IMR-90 (cell line): ENCODE results near the gene FTCDNL1. TPM values are rescaled to one million over a fixed set of nuclear protein-coding genes. Genes with fewer than 3 reads are reported as not detected.

Experiments
- ATAC-seq: fragments of 200-7000 bp; cut with Tn5 transposase; 2 replicates; pipeline ENCODE4 v1.9.1; 2020; ENCODE audit warnings: low read depth, mild to moderate bottlenecking, moderate library complexity
- BruUV-seq: library from RNA; stranded (reverse); fragments of 400-500 nt; replicated peaks from 2 replicates; lab custom pipeline; 2021; lab: Mats Ljungman, UMichigan
- CTCF ChIA-PET: fragments of 300-600 bp; formaldehyde crosslinking; extraction: SDS; loops from one replicate; lab custom pipeline; 2021; ENCODE audit warnings: antibody characterized with exemption; lab: Yijun Ruan, JAX
- POLR2A ChIA-PET: fragments of 300-600 bp; sonication (Branson Sonifier 250); formaldehyde crosslinking; loops from one replicate; lab custom pipeline; 2022; ENCODE audit warnings: antibody characterized with exemption; ENCODE audit not compliant: unreplicated experiment; lab: Charles Lee
- DNase-seq: peaks from one replicate; pipeline ENCODE4 v3.0.0; 2013
- H2AFZ ChIP-seq: replicated peaks from 2 replicates; pipeline ENCODE3; 2013; ENCODE audit warnings: low read length, mild to moderate bottlenecking; ENCODE audit not compliant: poor library complexity
- H2AK5ac ChIP-seq: 2 replicates; pipeline ENCODE4 v1.6.1; 2013; ENCODE audit warnings: low read depth, low read length, inconsistent platforms
- H2AK9ac ChIP-seq: replicated peaks from 2 replicates; pipeline ENCODE3; 2013; ENCODE audit warnings: mild to moderate bottlenecking, low read depth, low read length, moderate library complexity; ENCODE audit not compliant: poor library complexity
- H2BK120ac ChIP-seq: 2 replicates; pipeline ENCODE4 v1.6.1; 2013; ENCODE audit warnings: low read depth, low read length, inconsistent platforms
- H2BK15ac ChIP-seq: 3 replicates; pipeline ENCODE4 v1.6.1; 2013; ENCODE audit warnings: low read depth, low read length, inconsistent platforms
- H2BK20ac ChIP-seq: 2 replicates; pipeline ENCODE4 v1.6.1; 2013; ENCODE audit warnings: low read depth, mild to moderate bottlenecking, inconsistent platforms, low read length, moderate library complexity
- H2BK5ac ChIP-seq: 2 replicates; pipeline ENCODE4 v1.6.1; 2013; ENCODE audit warnings: mild to moderate bottlenecking, low read depth, low read length, inconsistent platforms; ENCODE audit not compliant: poor library complexity, severe bottlenecking
- H3K14ac ChIP-seq: replicated peaks from 2 replicates; pipeline ENCODE4 v1.6.1; 2013; ENCODE audit warnings: low read depth, low read length, inconsistent platforms
- H3K18ac ChIP-seq: 2 replicates; pipeline ENCODE4 v1.6.1; 2013; ENCODE audit warnings: low read depth, low read length, control low read depth
- H3K23ac ChIP-seq: 2 replicates; pipeline ENCODE4 v1.6.1; 2013; ENCODE audit warnings: low read depth, low read length, inconsistent platforms
- H3K27ac ChIP-seq: 2 replicates; pipeline ENCODE4 v1.5.1; 2013; ENCODE audit warnings: mild to moderate bottlenecking, control low read depth, low read length; ENCODE audit not compliant: insufficient read depth
- H3K27me3 ChIP-seq: 2 replicates; pipeline ENCODE4 v1.6.1; 2013; ENCODE audit warnings: low read length; ENCODE audit not compliant: control insufficient read depth, insufficient read depth
- H3K36me3 ChIP-seq: 2 replicates; pipeline ENCODE4 v1.6.1; 2013; ENCODE audit warnings: low read length, mixed read lengths; ENCODE audit not compliant: control insufficient read depth, insufficient read depth
- H3K4ac ChIP-seq: 2 replicates; pipeline ENCODE4 v1.6.1; 2013; ENCODE audit warnings: low read depth, low read length, inconsistent platforms
- H3K4me1 ChIP-seq: 2 replicates; pipeline ENCODE4 v1.6.1; 2013; ENCODE audit warnings: low read length, mixed read lengths; ENCODE audit not compliant: control insufficient read depth, insufficient read depth
- H3K4me2 ChIP-seq: 2 replicates; pipeline ENCODE4 v1.6.1; 2013; ENCODE audit warnings: low read depth, mild to moderate bottlenecking, control low read depth, low read length, moderate library complexity
- H3K4me3 ChIP-seq: 2 replicates; pipeline ENCODE4 v1.5.1; 2013; ENCODE audit warnings: low read depth, mild to moderate bottlenecking, control low read depth, low read length, moderate library complexity; ENCODE audit not compliant: insufficient read depth
- H3K56ac ChIP-seq: 2 replicates; pipeline ENCODE4 v1.6.1; 2013; ENCODE audit warnings: low read length, inconsistent platforms; ENCODE audit not compliant: insufficient read depth; ENCODE audit errors: extremely low read depth
- H3K79me1 ChIP-seq, 2 experiments: 2 replicates each; pipeline ENCODE4 v1.6.1; 2013; ENCODE audit warnings: low read length in 2 of 2, inconsistent platforms in 1 of 2, low read depth in 1 of 2
- H3K9ac ChIP-seq: 2 replicates; pipeline ENCODE4 v1.6.1; 2013; ENCODE audit warnings: low read depth, low read length, control low read depth
- H3K9me1 ChIP-seq: 2 replicates; pipeline ENCODE4 v1.6.1; 2013; ENCODE audit warnings: low read length, inconsistent platforms; ENCODE audit not compliant: insufficient read depth
- H3K9me3 ChIP-seq: 2 replicates; pipeline ENCODE4 v1.6.1; 2013; ENCODE audit warnings: low read length; ENCODE audit not compliant: control insufficient read depth, insufficient read depth
- H4K20me1 ChIP-seq: 2 replicates; pipeline ENCODE4 v1.6.1; 2013; ENCODE audit warnings: low read length, inconsistent platforms; ENCODE audit not compliant: insufficient read depth
- H4K5ac ChIP-seq: 2 replicates; pipeline ENCODE4 v1.6.1; 2013; ENCODE audit warnings: mild to moderate bottlenecking, low read depth, low read length, control low read depth
- H4K8ac ChIP-seq, 2 experiments: 2 replicates each; pipeline ENCODE4 v1.6.1; 2013; ENCODE audit warnings: low read depth in 2 of 2, low read length in 2 of 2, control low read depth in 1 of 2, inconsistent platforms in 1 of 2
- H4K91ac ChIP-seq: 2 replicates; pipeline ENCODE4 v1.6.1; 2013; ENCODE audit warnings: low read depth, low read length, inconsistent platforms; ENCODE audit not compliant: insufficient read depth
- NFE2L2 ChIP-seq: fragments of 150-350 bp; IDR thresholded peaks from 2 replicates; pipeline ENCODE4 v1.6.1; 2016; ENCODE audit warnings: low read depth, mild to moderate bottlenecking, low read length
- SMC3 ChIP-seq: fragments of 150-350 bp; IDR thresholded peaks from 2 replicates; pipeline ENCODE4 v1.6.1; 2016; ENCODE audit warnings: low read depth, mild to moderate bottlenecking, antibody characterized with exemption, low read length, moderate library complexity
- WGBS, 2 experiments: methylation state at CpG; one replicate each; pipeline versions ENCODE4 v1.1.5 to v1.1.7; 2013; ENCODE audit warnings: missing lambda C conversion rate in 2 of 2; ENCODE audit not compliant: insufficient read length in 1 of 2; ENCODE audit errors: extremely low coverage in 2 of 2; 5-methylcytosine and 5-hydroxymethylcytosine counted together
- dilution Hi-C: fragments of 300-500 bp; cut with HindIII; formaldehyde crosslinking; loops from one replicate; pipeline ENCODE4 v1.14.3; 2018; ENCODE audit warnings: low sequenced_read_pairs; ENCODE audit not compliant: unreplicated experiment
- in situ Hi-C: fragments of 300-500 bp; cut with MboI; formaldehyde crosslinking; loops from 3 replicates; pipeline ENCODE4 v1.14.3; 2019; ENCODE audit warnings: low sequenced_read_pairs, inconsistent platforms, mixed read lengths
- intact Hi-C: fragments of 100-400 bp; cut with micrococcal nuclease; formaldehyde crosslinking; loops from 2 replicates; pipeline ENCODE4 v1.10.0; 2022
- polyA plus RNA-seq, 3 experiments: library from polyadenylated mRNA; depleted of rRNA; stranded (reverse); fragments of >200 nt; gene quantifications; 2 replicates each; pipeline ENCODE4 v1.2.3, GENCODE V29; 2012; ENCODE audit warnings: low replicate concordance in 1 of 3
- total RNA-seq: library from RNA; depleted of rRNA; stranded (reverse); fragments of >200 nt; gene quantifications from 2 replicates; pipeline ENCODE4 v1.2.3, GENCODE V29; 2012

Gene FTCDNL1
- total and polyA plus RNA-seq, 2 of the 4 experiments (the other 2 are of a cell fraction), result 0.18 to 0.21 TPM

DNA sequence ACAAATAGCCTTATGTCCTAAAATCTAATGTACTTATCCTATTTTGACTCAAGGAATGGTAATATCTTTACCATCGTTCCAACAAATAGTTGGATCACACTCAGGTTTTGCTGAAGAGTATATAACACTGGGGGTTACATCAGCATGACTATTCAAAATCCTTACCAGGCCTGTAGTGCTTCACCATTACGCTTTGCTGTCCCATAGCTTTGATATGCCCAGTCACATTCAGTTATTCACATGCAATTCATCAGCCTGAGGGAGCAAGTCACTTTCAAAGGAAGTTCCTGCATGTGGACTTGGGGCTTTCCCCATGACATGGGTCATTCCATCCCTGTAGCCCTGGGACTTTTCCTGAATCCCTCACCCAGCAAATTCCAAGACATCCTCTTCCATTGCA, 39.6 kb downstream of the FTCDNL1 start:
- dilution Hi-C loops, result no loop called here
- Histone ChIP-seq H2AK5ac (no peak overlapping the region), H3K9me3 (peaks cover 3% of the 10 kb centered on the region; the same call in 1 of the 2 replicates), H2BK120ac (no peak overlapping the region), H3K4me1 (peaks cover 11% of the 10 kb centered on the region; the same call in 1 of the 2 replicates), H2BK20ac (no peak overlapping the region), H3K4ac (no peak overlapping the region; the same call in 1 of the 2 replicates), H3K9me1 (no peaks in the 10 kb centered on the region; the same call in 1 of the 2 replicates), H2BK5ac (no peak overlapping the region), H3K27ac (peak overlapping the region; percentile 35; the same call in 1 of the 2 replicates), H2BK15ac (no peak overlapping the region), H3K27me3 (no peaks in the 10 kb centered on the region), H3K36me3 (no peaks in the 10 kb centered on the region), H3K23ac (no peak overlapping the region), H2AFZ (no peak overlapping the region), H3K14ac (no peak overlapping the region), H3K4me3 (no peak overlapping the region), H4K20me1 (no peaks in the 10 kb centered on the region), H3K4me2 (no peak overlapping the region), H3K56ac (no peak overlapping the region), H3K79me1 (no peaks in the 10 kb centered on the region), H3K18ac (peak overlapping the region; percentile 52; the same call in 1 of the 2 replicates), H3K9ac (no peak overlapping the region), H4K91ac (no peak overlapping the region; the same call in 1 of the 2 replicates), H4K8ac (no peak overlapping the region), H4K5ac (peak overlapping the region; percentile 64; the same call in 1 of the 2 replicates), H2AK9ac (no peak overlapping the region)
- TF ChIP-seq SMC3 (no peak), NFE2L2 (peak; percentile 17; the same call in 1 of the 2 replicates)
- ATAC-seq (no peak), DNase-seq (no peak)
- BruUV-seq, result no TSS peak
- intact Hi-C loops, result no loop called here
- in situ Hi-C loops, result no loop called here
- WGBS, 2 experiments, result no CpG with 5 or more reads among the region's 2 CpGs
- ChIA-PET CTCF (interaction anchor here (1.6 kb wide), 1 partner anchor 17 kb away, joined by 3 read pairs; no protein-coding TSS in a partner anchor), POLR2A (no interaction called here)
